HG03520 (cell line): Measurements from ENCODE around the gene EFHC1.
"Not testable (repeated sequence)": the region's sequence is repeated elsewhere in the genome, so short reads cannot be mapped to it uniquely, and the experiment has no call there.

Experiments used
- ATAC-seq: cut with Tn5 transposase; IDR thresholded peaks from one replicate; pipeline ENCODE4 v1.9.1; 2021; ENCODE audit warnings: mild to moderate bottlenecking, moderate library complexity; ENCODE audit not compliant: unreplicated experiment

Gene EFHC1

DNA sequence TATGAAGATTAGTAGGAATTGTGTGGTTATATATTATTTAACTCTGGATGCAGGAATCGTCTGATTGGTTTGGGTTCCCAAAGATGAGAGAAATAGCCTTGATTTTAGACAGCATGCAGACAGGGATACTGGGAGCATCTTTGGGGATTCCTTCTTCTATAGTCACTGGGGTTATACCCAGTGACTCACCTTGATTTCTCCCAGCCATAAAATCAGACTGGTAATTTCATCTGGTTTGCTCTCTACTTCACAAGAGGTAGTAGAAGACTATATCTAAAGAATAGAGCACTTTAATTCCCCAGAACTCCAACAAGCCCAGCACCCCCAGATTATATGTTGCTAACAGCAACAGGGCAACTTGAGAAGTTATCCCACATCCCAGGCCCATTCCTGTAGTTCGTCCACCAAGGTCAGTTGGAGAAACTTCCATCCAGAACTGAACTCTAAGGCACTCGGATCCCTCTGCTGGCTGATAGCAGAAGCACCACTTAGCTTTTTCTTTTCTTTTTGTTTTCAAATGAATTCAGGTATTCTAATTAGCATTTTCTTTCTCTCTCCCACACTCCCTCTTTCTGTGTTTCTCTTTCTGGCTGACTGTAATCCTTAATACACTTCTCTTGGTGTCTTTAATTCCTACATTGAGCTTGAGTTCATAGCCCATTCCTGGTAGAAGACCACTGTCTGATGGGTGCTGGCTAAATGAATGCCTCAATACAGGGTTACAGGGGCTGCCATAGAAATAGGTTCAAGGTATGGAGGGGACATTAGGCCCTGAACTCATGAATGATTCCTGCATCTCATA, 20.4 kb upstream of the EFHC1 start:
- ATAC-seq, result no peak

GRCh38 chr6:52400313-52401041, 19.7 kb upstream of the EFHC1 start:
- ATAC-seq, result no peak

DNA sequence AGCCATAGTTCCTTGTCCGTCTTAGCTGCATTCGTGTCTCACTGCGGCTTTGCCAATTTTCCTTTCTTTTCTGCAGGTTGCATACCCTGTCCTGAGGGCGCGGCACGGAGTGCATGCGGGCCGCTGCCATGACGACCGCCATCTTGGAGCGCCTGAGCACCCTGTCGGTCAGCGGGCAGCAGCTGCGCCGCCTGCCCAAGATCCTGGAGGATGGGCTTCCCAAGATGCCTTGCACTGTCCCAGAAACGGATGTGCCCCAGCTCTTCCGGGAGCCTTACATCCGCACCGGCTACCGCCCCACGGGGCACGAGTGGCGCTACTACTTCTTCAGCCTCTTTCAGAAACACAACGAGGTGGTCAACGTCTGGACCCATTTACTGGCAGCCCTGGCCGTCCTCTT, 17.1 kb upstream of the EFHC1 start:
- ATAC-seq, result no peak

- no peak for ATAC-seq
These were observed 16.5 kb upstream of the EFHC1 start for GRCh38 chr6:52403627-52404026.

DNA sequence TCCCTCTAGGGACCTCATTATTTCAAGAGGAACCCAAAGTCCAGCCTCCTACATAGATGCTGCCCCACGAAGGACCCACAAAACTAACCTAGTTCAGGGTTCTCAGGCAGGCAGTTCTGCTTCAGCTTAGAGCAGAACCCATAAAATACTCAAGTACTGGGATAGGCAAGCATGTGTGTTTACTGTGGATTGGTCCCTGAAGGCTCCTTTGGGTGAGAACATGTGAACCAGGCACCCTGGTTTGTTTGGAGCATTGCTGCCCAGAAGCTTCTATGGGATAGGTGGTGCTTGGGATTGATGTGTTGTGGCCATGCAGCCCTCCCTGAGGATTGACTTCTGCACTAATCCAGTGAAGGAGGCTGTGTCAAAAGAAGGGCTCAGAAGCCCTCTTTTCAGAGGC, 14.9 kb upstream of the EFHC1 start:
- ATAC-seq, result no peak

- ATAC-seq, result no peak
These were observed 12.7 kb upstream of the EFHC1 start for GRCh38 chr6:52407467-52407866.

- ATAC-seq, result no peak
These were observed 10.6 kb upstream of the EFHC1 start for GRCh38 chr6:52409499-52409898.

DNA sequence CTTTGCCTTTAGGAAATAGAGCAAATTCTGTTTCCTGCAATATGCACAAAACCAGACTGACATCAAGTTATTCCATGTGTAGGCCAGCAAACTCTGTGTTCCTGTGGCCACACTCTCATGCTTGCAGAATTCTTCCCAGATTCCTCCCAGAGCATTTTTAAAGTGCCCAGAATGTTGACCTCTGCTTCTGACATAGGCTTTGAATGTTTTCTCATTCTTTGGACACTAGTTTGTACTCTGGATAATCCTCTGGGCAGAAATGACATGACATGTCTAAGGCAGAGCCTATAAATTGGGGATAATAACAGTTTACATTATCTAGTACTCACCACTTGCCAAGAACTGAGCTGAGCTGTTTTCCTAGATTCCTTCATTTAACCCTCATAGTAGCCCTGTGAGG, 9.2 kb upstream of the EFHC1 start:
- no peak for ATAC-seq

GRCh38 chr6:52411911-52412310, 8.2 kb upstream of the EFHC1 start:
- ATAC-seq, result no peak

GRCh38 chr6:52415333-52415732, 4.8 kb upstream of the EFHC1 start:
- ATAC-seq, result no peak

DNA sequence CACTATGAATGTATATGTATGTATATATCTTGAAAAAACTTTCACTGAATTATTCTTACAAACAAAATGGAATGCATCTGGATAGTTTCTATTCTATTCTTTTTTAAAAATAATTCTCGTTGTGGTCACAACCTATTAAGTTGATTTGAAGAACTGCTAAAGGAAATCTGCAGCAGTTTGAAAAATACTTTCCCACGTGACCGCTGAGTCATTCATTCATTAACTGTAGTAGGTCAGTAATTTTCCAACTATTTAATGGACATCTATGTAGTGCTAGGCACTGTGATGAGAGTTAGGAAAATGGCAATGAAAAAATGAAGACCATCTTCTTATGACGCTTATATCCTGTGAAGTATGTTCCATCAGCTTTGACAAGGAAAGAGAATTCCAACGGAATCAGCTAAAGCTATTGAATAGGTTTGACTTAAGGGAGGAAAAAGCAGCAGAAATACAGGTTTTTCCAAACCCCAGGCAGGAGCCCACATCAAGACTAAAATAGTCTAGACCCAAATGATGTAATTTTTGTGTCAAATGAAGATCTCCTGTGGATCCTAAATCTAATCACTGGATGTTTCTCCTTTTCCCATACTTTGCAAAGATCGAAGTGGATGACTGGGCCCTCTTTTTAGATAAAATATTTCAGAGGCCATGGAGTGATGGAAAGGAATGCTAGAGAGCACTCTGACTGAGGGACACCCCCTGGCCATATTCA, 4.1 kb upstream of the EFHC1 start:
- ATAC-seq, result no peak

- ATAC-seq, result no peak
These were observed 3.5 kb upstream of the EFHC1 start for GRCh38 chr6:52416629-52417151.

GRCh38 chr6:52417675-52418111, 2.4 kb upstream of the EFHC1 start:
- no peak for ATAC-seq

DNA sequence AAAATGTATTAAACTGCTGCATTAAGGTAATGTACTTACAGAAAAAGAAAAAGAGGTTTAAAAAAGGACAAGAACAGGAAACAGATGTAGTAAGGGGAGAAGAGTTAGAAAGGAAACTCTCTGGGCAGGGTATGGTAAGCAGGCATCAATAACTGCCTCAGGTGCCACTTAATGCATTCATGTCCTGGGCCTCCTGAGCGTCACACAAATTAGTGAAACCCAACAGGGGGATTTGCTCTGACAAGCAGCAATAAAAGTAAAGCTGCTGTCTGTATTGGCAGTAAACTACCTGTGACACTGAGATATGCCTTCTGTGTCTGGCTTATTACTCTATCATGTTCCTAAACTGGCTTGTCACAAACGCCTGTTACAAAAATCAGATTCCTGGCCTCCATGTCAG, 1.5 kb upstream of the EFHC1 start:
- ATAC-seq, result no peak

GRCh38 chr6:52420668-52421358, 671 bp downstream of the EFHC1 start:
- ATAC-seq, result no peak

- ATAC-seq, result no peak
These were observed 2.0 kb downstream of the EFHC1 start for GRCh38 chr6:52422156-52422555.

DNA sequence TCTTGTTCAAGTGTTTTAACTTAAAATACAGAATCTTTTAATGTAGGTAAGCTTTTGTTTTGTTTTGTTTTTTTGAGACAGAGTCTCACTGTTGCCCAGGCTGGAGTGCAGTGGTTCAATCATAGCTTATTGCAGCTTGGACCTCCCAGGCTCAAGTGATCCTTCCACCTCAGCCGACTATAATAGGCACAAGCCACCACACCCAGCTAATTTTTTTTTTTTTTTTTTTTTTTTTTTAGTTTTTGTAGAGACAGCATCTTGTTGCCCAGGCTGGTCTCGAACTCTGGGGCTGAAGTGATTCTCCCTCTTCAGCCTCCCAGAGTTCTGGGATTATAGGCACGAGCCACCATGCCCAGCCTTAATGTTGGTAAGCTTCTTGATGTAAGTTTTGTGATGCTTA, 3.3 kb downstream of the EFHC1 start:
- ATAC-seq, result no peak

DNA sequence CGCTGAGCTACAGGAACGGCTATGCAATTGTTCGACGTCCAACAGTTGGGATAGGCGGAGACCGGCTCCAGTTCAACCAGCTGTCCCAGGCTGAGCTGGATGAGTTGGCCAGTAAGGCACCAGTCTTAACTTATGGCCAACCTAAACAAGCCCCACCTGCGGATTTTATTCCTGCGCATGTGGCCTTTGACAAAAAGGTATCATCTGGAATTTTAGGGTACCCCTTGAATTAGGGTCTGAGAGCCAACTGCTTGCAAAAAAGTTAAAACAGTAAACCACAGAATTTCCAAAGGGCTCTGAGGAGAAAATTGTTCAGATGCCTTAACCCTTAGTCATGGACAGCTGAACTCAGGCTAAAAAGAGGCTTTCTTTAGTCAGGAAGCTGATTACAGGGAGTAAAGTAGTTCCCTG, 3.8 kb downstream of the EFHC1 start:
- no peak for ATAC-seq

- no peak for ATAC-seq
These were observed 4.4 kb downstream of the EFHC1 start for GRCh38 chr6:52424513-52424912.

DNA sequence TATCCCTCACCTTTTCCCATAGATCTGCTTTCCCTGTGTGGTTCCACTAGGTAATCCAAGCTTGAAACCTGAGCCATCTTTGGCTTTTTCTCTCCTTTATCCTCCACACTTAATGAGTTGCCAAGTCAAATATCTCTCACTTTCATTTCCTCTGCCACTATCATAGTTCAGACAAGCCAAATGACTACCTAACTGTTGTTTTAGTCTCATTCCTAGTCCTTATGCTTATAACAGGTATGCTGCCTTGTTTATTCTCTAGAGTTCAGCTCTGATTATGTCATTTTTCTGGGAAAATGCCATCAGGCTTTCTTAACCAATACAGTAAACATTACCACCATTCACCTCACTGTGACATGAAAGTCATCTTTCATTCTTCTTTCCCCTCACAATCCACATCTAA, 6.5 kb downstream of the EFHC1 start:
- no peak for ATAC-seq

- ATAC-seq, result not testable (repeated sequence)
These were observed 13.2 kb downstream of the EFHC1 start for GRCh38 chr6:52433294-52433693.
